GM19438 (cell line): ENCODE measurements around the gene TRIM4.
"Not testable (repeated sequence)": the region's sequence is repeated elsewhere in the genome, so short reads cannot be mapped to it uniquely, and the experiment has no call there.

Experiments used
- ATAC-seq: cut with Tn5 transposase; IDR thresholded peaks from one replicate; pipeline ENCODE4 v1.9.1; 2021; ENCODE audit warnings: low read depth; ENCODE audit not compliant: unreplicated experiment

The TRIM4 gene

DNA sequence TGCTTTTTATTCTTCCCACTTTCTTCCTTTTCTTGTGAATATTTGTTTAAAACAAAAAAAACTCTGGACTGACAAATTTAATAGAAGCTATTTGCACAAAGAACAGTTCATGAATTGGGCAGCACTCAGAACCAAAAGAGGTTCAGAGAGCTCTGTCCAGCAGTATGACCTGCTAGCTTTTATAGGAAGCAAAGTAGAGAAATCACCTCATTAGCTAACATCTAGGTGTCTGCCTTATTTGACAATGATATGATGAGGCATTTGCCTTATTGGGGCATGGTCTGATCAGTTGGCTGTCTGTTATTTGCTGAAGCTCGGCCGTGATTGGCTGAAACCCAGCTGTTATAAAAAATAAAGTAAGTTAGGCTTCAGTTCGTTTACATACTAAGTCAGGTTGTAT is 819 bp upstream of the TRIM4 start:
- ATAC-seq, result no peak

DNA sequence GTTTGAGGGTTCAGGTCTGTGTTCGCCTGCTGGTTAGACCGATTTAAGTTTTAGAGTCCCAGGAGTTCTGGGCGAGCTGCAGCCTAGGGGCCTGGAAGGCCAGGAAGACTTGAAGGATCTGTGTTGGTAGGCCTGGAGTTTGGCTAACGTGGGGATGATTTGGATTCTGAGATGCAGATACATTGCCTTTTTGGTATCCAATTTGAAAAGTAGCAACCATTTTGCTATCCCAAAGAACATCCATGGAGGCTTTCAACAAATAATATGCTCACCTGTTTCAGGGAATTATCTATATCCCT is 433 bp upstream of the TRIM4 start:
- no peak for ATAC-seq

DNA sequence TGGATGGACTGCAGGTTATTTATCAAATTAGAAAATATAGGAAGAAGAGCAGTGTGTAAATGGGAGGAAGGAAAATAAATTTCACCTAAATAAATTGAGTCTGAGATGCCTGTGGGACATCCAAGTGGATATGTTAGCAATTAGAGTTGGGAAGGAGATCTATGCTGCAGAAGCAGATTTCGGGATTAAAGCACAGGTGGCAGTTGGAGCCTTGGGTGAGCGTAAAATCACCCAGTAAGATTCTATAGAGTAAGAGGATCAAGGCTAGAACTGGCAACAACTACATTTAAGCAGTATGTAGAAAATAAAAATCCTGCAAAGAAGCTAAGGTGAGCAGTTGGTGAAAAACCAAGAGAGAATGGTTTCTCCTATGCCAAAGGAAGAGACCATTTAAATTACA is 8.4 kb downstream of the TRIM4 start:
- ATAC-seq, result no peak

DNA sequence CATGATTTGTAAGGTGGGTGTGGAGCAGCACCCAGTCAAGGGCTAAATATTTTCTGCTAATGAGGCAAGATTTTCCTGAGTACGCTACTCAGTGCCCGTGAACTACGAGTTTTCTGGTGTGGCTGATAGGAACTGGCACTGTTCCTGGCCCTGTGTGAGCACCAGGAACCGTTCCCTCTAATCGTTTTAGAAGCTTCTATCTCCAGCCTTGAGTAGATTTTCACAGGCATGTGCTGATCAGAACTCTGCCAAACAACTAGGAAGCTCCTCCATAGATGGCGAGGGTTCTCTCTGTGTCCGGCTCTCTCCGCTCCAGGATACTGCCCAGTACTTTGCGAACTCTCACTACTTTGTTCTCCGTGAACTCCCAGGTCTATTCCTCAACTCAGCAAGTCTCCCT is 17.7 kb downstream of the TRIM4 start:
- no peak for ATAC-seq

DNA sequence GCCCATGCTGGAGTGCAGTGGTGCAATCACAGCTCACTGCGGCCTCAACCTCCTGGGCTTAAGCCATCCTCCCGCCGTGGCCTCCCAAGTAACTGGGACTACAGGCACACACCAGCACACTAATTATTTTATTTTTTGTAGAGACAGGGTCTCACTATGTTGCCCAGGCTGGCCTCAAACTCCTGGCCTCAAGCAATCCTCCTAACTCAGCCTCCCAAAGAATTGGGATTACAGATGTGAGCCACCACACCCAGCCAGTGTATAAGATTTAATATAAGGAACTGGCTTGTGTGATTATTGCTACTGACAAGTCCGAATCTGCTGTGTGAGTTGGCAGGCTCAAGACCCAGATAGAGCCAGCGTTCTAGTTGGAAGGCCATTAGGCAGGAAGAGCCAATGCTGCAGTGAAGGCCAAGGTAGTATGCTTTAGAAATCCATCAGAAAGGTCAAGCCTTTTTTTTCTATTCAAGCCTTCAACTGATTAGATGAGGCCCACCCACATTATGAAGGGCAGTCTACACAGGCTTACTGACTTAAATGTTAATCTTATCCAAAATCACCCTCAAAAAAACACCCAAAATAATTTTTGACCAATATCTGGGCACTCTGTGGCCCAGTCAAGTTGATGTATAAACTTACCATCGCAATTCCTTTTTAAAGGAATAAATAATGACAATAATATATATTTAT is 19.4 kb downstream of the TRIM4 start:
- ATAC-seq, result no peak

DNA sequence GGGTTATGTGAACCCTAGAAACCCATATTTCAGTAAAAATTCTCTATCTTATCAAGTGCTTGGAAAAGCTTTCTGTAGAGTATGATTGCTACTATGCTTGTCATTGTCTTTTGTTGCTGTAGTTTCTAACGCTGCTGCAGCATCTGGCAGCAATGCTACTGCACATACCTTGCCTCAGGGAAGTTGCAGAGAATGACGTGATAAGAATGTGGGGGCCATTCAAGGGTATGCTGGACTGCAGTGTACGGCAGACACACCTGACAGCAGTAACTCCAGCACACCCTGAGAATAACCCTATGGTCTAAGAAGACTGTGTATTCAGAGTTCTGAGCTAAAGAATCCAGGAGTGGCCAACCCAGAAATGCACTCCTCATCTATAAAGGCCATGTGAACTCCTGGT is 20.5 kb downstream of the TRIM4 start:
- ATAC-seq, result no peak

DNA sequence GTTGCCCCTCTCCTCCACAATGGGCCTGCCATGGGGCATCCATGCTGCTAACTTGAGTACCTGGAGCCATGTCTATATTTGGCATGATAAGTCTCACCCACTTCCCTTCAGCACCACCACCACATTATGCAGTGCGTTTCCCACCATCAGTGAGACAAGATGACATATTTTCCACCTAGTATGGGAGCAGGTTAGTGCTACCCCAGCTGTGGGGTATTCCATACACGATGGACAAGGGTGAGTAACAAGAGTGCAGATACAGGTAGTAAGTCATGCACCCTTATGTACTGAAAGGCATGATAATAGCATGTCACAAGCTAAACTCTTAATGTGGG is 21.3 kb downstream of the TRIM4 start:
- no peak for ATAC-seq

DNA sequence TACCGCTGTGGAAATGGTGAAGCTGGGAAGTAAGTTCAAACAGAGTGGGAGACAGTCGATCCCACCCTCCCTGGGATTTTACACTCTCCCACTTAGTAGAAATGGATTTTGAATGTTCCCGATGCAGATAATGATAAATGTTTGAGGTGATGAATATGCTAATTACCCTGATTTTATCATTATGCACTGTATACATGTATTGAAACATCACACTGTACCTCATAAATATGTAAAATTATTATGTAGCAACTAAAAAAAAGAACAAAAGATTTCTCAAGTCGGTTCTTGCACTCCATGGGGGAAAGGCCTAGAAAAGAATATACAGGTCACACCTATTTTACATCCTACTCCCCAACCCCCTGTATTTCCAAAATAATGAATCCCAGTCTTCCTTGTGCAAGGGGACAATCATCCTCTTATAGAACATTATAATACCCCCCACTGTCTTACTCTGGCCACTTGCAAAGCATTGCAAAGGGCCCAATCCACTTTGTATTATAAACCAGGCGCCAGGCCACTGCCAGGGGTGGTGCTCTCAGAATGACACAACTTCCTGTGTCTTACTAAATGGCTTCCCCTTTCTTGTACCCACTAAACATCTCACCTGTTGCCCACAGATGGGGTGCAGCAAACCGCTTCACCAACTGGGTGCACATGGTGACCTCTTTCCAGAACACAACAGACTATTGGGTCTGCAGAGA is 21.9 kb downstream of the TRIM4 start:
- no peak for ATAC-seq

DNA sequence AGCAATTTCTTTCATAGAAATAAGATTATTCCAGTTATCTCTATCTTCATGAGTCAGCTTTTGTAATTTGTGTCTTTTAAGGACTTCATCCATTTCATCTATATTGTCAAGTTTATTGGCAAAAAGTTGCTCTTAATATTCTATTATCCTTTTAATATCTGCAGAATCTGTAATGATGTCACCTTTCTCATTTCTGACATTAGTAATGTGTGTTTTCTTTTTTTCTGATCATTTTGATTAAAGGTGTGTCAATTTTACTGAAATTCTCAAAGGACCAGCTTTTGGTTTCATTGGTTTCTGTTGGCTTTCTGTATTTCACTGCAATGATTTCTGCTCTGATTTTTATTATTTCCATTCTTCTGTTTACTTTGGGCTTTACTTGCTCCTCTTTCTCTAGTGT is 24.6 kb downstream of the TRIM4 start:
- no peak for ATAC-seq

DNA sequence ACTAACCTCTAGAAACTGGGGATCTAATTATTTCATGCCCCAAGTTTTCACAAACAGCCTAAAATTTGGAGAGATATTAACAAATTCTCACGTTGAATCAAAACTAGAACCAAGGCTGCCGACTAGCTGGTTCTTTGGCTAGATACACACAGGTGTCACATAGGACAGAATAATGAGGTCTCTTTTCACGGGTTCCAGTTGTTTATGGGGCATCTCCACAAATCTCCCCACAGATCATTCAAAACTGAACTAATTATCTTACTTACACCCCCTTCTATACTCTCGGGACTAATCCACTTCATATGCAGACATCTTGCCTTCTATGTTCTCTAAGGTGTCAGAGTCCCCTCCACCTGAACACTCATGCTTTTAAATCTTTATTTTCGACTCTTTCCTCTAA is 26.1 kb downstream of the TRIM4 start:
- no peak for ATAC-seq

DNA sequence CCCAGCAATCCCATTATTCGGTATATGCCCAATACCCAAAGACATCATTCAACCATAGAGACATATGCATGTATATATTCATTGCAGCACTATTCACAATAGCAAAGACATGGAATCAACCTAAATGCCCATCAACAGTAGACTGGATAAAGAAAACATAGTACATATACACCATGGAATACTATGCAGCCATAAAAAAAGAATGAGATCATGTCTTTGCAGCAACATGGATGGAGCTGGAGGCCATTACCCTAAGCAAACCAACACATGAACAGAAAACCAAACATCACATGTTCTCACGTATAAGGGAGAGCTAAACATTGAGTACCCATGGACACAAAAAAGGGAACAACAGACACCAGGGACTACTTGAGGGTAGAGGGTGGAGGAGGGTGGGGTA is 29.0 kb downstream of the TRIM4 start:
- ATAC-seq, result not testable (repeated sequence)

DNA sequence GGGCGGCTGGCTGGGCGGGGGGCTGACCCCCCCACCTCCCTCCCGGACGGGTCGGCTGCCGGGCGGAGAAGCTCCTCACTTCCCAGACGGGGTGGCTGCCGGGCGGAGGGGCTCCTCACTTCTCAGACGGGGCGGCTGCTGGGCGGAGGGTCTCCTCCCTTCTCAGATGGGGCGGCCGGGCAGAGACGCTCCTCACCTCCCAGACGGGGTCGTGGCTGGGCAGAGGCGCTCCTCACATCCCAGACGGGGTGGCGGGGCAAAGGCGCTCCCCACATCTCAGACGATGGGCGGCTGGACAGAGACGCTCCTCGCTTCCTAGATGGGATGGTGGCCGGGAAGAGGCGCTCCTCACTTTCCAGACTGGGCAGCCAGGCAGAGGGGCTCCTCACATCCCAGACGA is 31.0 kb downstream of the TRIM4 start:
- not testable (repeated sequence) for ATAC-seq

DNA sequence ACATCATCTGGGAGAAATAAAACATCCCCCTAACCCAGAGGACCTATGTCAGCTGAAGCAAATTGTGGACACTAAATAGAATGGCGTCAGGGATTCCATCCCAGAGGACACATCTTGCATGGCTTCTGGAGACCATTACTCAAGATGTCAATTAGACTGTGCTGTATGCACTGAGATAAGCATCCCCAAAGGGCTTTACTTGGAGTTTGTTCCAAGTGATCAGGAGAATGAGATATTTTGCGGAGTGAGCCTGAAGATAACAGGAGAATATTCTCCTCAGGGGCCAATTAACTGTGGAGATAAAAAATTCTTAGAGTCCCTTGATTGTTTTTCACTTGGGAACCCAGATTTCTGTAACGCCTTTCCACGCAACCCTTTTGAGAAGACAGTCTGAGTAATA is 38.0 kb downstream of the TRIM4 start:
- ATAC-seq, result no peak

DNA sequence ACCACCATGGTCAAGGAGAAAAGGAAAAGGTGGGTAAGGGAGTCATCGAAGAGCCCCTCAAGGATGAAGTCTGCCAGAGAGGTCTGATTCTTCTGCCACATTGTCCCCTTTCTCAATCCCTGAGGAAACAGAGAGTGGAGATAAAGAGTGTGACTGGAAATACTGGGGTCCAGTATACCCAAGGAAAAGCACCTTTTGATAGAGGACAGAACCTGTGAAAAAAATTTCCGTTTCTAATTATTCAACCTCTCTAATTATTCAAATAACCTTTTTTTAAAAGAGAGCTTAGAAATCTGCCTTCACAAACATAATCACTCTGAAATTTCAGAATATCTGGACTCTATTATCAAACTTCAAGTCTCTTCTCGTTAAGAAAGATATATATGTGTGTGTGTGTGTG is 42.4 kb downstream of the TRIM4 start, which contains the start of gene OR2AE1:
OR2AE1 (minus strand) TSS at position 101 of the 400 bp plus-strand sequence; CDS start at position 101, 0 bp downstream.
- ATAC-seq, result no peak

DNA sequence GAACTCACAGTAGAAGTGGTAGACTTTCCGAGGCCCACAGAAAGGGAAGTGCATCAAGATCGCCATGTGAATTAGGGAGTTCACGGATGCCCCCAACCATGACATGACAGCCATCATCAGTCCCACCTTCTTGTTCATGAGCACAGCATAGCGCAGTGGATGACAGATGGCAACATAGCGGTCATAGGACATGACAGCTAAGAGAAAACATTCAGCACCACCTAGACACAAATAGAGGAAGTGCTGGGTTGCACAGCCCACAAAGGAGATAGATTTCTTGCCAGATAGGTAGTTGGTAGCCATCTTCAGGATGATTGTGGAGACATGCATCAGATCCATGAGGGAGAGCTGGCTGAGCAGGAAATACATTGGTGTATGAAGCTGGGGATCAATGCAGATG is 42.8 kb downstream of the TRIM4 start:
- no peak for ATAC-seq

DNA sequence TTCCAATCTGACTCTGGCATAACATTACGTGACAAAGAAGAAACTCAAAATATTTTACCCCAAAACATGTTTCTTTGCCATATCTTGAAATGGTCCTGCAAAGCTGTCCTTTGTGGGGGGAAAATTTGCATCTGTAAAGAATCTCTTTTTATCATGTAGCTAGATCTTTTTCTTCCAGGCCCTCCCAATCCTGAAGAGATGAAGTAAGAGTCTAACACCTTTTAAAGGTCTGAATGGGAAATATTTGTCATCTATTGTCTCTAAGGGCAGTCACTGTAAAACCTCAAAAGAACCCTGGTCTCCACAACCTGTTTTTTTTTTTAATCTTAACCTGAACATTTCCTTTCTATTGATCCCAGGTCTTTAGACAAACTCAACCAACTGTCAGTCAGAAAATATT is 51.1 kb downstream of the TRIM4 start:
- no peak for ATAC-seq

DNA sequence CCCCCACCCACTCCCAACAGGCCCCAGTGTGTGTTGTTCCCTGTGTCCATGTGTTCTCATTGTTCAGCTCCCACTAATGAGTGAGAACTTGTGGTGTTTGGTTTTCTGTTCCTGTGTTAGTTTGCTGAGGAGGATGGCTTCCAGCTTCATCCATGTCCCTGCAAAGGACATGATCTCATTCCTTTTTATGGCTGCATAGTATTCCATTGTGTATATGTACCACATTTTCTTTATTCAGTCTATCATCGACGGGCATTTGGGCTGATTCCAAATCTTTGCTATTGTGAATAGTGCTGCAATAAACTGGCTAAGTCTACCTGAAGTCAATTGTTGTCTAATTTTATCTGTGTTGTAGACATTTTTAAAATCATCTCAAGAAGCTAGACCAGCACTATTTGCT is 51.9 kb downstream of the TRIM4 start:
- not testable (repeated sequence) for ATAC-seq

DNA sequence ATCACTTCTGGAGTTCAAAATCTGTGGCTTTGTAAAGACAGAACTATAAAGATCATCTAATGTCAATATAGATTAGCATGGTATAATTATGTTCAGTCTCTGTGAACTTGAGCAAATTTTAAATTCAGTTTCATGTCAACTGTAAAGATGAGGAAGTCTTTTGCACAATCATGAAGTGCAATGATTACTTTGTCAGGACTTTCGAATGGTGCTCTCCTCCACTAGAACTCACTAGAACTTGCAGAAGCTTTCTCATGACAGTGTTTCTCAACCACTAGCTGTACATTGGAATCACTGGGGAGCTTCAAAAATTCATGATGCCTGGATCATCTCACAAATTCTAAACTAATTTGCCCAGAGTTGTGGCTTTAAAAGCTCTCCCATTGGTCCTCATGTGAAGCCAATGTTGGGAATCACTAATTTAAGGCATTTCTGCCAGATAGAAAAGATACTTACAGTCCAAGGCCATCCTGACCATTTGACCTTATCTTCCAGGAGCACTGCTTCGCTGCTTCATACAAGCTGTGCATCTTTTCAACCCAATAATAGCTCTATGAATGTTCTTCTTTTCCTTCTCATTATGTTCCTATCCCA is 55.4 kb downstream of the TRIM4 start:
- no peak for ATAC-seq

DNA sequence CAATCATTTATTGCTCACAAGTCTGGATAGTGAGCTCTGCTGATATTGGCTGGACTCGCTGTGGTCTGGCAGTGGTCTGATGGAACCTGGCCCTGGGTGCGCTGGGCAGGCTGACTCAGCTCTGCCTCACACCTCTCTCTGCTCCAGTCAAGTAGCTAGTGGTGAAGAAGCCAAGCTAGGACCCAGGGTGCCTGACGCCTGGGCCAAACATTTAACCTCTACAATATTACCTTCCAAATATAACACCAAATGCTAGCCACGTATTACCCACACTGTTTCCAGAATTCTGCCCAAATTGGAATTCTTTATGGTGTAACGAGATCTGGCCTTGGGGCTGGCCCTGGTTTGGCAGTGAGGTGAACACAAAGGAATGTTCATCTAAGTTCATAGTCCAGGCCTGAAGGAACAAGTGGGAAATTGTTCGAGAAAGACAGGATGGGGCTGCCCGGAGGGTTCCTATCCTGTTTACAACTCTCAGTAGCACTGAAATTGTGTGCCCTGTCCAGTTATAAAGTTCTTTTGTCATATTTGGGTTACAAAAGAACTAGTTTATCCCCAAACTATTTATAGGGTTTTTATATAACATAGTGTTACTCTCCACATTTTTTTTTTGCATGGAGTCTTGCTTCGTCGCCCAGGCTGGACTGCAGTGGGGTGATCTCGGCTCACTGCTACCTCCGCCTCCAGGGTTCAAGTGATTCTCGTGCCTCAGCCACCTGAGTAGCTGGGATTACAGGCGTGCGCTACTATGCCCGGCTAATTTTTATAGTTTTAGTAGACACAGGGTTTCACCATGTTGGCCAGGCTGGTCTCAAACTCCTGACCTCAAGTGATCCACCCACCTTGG is 58.8 kb downstream of the TRIM4 start:
- no peak for ATAC-seq

DNA sequence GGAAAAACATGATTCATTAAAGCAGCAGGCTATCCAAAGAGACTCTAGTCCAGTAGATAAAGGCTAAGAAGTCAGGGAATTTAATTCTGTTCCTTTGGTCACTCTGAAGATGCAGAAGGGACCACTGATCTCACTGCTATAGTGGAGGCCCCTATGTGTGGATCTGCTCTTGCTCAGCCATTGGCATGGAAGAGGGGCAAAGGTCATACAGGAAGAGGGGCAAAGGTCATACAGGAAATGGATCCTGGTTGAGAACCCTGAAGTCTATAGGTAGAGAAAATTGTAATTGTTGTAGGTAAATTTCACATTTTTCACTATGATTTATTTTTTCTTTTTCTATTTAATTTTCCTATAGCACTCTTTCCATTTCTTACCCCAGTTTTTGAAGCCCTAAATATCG is 64.1 kb downstream of the TRIM4 start:
- no peak for ATAC-seq

DNA sequence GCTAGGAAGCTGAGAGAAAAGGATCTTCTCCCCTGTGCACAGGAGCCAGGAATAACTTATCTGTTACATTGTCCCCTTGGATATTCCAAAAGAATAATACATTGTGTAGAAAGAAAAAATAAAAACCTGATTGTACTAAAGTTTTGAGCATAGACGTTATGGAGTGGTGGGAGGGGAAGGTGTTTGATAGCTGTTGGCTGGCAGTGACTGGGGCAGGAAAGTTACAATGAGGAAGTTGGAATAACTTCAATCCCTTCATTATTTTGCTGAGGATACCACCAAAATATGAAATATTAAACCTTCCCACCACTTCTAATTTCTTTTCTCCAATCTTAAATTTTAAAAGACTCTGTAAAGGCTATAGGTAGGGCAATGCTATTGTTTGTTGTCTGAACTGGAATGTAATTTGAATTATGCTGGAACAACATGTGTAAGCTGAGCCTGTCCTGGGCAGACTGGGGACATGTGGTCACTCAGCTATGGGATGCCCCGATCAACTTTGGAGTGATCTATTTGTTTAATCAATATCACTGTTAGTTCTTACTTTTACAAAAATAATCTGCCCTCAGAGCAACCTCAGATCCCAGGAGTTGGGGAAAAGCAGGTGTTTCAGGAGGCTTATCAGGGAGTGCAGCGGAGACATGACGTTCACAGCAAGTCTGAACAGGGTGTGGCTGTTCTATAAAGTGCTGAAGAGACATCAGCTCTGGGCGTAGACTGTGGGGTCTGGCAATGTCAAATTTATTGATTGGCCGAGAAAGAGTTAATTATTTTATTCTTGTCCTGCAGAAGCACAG is 70.7 kb downstream of the TRIM4 start:
- ATAC-seq, result no peak
